AG09309 (cell line): ENCODE results near the gene KIDINS220.

Experiments
- DNase-seq: peaks from one replicate; pipeline ENCODE4 v3.0.0-alpha.2; 2010; ENCODE audit warnings: low read depth
- H3K4me3 ChIP-seq: 2 replicates; pipeline ENCODE4 v1.5.1; 2011; ENCODE audit warnings: mild to moderate bottlenecking, low read depth, low read length, moderate library complexity; ENCODE audit not compliant: control insufficient read depth
- CTCF ChIP-seq: IDR thresholded peaks from 2 replicates; pipeline ENCODE4 v1.5.1; 2011; ENCODE audit warnings: mild to moderate bottlenecking, low read depth, low read length, inconsistent platforms; ENCODE audit not compliant: insufficient read depth, control insufficient read depth; ENCODE audit errors: missing control alignments

Gene KIDINS220

DNA sequence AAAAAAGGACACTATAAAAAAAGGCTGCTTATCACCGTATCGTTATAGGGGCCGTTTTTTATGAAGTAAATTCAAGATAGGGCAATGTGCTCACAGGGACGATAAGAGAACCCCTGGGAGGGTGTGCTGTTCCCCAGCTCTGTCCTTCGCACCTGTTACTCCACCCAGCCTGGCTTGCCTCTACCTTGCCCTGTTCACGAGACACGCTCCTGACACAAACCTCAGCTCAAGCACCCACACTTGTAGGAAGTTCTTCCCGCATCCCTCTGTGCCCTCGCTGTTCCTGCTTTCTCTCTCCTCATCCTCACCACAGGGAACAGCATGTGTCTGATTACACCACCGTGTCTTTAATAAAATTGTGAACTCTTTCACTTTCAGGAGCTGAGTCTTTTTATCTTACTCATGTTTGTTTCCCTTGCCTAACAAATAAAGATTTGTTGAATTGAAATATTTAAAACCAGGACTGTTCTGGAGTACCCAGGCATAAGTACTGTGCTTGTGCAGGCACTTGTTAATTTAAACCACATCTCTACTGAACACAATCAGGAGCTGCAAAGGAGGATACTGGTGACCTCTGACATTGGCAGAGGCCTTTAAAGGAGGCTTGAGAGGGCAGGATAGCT is 26.0 kb upstream of the KIDINS220 start:
- no peak overlapping the region for H3K4me3 ChIP-seq
- no peak for DNase-seq
- no peak for TF ChIP-seq CTCF

DNA sequence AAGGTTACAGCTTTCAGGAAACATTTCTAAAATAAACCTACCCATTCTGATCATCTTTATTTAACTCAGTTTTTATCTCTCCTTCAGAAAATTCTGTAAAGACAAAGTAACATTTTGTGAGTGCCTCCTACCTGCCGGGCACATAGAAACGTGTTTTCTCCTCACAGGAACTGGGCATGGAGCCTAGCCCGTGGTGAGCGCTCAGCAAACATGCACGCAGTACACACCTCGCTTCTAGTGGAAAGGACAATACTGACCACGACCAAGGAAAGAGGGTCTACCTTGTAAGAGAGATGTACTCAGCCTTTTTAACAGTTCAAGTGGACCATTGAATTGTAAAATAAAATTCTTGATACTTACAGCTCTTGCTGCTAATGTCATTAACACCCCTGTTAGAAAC is 24.8 kb upstream of the KIDINS220 start:
- DNase-seq, result no peak
- no peak overlapping the region for H3K4me3 ChIP-seq
- no peak for TF ChIP-seq CTCF

DNA sequence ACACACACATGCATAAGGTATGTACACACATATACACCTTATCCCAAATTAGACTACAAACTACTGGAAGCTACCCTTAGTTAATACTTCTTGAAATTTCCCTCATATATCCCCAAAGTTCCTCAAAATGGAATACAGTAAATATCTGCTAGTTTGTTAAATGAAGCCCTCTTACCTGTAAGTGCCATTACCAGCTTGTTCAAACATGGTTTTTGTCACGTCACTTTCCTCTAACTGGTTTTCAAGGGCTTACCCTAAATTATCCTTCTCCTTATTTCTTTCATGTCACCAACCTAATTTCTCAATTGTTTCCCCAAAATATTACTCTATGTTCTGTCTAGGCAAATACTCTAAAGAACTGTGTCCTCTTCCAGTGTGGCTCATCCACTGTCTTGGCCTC is 24.4 kb upstream of the KIDINS220 start:
- no peak for DNase-seq
- no peak overlapping the region for H3K4me3 ChIP-seq
- TF ChIP-seq CTCF, result no peak

GRCh38 chr2:8860239-8860638 is 22.8 kb upstream of the KIDINS220 start:
- no peak overlapping the region for H3K4me3 ChIP-seq
- DNase-seq, result no peak
- TF ChIP-seq CTCF, result no peak

GRCh38 chr2:8858910-8859309 is 21.5 kb upstream of the KIDINS220 start:
- no peak for TF ChIP-seq CTCF
- H3K4me3 ChIP-seq, result no peak overlapping the region
- no peak for DNase-seq

DNA sequence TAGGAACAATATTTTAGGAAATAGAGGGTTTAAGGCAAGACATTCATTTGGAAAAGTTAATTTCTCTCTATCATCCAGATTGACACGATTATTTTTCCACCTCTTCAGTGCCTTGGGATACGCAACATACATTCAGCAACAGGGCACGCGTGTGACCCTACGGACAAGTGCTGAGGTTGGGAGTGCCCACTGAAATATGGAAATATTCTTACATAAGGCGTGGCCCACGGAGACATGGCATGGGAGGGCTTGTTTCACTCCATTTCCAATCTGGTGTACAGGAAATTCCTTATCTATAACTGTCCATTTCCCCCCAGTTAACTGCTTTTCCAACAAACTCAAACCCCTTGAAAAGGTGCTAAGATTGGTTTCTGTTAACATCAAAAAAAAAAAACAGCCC is 20.9 kb upstream of the KIDINS220 start:
- TF ChIP-seq CTCF, result no peak
- DNase-seq, result no peak
- H3K4me3 ChIP-seq, result no peak overlapping the region

DNA sequence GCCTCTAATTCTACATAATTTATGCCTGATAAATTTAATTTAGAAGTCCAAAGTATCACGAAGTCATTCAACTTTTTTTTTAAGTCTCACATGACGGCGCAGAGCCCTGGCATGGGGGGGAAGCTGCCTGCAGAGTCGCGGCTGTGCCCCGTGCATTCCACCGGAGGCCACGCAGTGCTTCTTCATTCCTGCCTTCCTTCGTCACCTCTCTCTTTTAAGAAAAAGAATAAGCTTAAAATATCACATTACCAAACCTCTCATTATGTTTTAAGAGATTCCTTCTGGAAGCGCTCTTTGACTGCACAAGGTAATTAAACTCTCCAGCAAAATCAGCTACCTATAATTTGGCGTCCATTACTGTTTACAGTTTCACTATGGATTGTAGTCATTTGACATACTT is 20.3 kb upstream of the KIDINS220 start:
- H3K4me3 ChIP-seq, result no peak overlapping the region
- DNase-seq, result peak; percentile 39
- TF ChIP-seq CTCF, result no peak
